NB4 (cell line): ENCODE measurements around the gene SMARCC2.

Experiments
- DNase-seq: peaks from one replicate; pipeline ENCODE4 v3.0.0; 2010; ENCODE audit warnings: low read depth
- H3K4me3 ChIP-seq: one replicate; pipeline ENCODE4 v1.5.1; 2011; ENCODE audit warnings: mild to moderate bottlenecking, low read depth, low read length, moderate library complexity
- MYC ChIP-seq: IDR thresholded peaks from 2 replicates; pipeline ENCODE4 v1.6.1; 2011; ENCODE audit warnings: low read depth, low read length
- POLR2A ChIP-seq: IDR thresholded peaks from 2 replicates; pipeline ENCODE4 v1.6.1; 2011; ENCODE audit warnings: mild to moderate bottlenecking; ENCODE audit not compliant: insufficient read length; ENCODE audit errors: extremely low read depth
- TF ChIP-seq, protein P1 (sequence below): IDR thresholded peaks from one replicate; pipeline ENCODE4 v1.5.1; 2012; ENCODE audit warnings: low read depth, low read length
- TF ChIP-seq, protein P2 (sequence below): IDR thresholded peaks from 2 replicates; pipeline ENCODE4 v1.6.1; 2011; ENCODE audit warnings: low read depth, low read length

The SMARCC2 gene

DNA sequence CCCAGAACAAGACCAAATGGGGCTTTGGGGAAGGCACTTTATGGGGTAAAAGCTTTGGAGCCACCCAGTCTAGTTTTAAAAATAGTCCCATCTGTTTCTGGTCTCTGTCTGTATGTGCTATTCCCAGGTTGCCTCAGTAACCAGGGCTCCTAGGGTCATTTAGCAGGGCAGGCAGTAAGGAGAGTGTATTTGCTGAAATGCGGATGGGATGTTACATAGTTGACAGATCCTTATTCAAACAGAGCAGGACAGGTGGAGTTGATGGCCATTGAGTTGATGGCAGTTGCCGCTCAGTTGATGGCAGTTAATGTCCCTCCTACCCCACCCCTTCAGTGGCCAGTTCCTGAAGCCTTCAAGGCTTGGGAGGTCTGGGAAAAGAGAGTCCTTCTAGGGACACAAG, 66.6 kb downstream of the SMARCC2 start:
- no peak for DNase-seq
- TF ChIP-seq, protein P1, sequence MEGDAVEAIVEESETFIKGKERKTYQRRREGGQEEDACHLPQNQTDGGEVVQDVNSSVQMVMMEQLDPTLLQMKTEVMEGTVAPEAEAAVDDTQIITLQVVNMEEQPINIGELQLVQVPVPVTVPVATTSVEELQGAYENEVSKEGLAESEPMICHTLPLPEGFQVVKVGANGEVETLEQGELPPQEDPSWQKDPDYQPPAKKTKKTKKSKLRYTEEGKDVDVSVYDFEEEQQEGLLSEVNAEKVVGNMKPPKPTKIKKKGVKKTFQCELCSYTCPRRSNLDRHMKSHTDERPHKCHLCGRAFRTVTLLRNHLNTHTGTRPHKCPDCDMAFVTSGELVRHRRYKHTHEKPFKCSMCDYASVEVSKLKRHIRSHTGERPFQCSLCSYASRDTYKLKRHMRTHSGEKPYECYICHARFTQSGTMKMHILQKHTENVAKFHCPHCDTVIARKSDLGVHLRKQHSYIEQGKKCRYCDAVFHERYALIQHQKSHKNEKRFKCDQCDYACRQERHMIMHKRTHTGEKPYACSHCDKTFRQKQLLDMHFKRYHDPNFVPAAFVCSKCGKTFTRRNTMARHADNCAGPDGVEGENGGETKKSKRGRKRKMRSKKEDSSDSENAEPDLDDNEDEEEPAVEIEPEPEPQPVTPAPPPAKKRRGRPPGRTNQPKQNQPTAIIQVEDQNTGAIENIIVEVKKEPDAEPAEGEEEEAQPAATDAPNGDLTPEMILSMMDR = no peak
- H3K4me3 ChIP-seq = no peak overlapping the region

DNA sequence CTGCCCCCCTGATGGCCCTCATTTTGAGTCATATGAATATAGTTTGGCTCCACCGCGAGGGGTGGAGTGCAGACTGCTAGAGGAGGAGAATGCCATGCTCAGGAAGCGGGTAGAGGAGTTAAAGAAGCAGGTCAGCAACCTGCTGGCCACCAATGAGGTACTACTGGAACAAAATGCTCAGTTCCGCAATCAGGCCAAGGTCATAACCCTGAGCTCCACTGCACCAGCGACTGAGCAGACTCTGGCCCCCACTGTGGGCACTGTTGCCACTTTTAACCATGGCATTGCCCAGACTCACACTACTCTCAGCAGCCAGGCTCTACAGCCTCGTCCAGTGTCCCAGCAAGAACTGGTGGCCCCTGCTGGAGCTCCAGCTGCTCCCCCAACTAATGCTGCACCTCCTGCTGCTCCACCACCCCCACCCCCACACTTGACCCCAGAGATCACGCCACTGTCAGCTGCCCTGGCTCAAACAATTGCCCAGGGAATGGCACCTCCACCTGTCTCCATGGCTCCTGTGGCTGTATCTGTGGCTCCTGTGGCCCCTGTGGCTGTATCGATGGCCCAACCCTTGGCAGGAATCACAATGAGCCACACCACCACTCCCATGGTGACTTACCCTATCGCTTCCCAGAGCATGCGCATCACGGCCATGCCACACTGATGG, 67.9 kb downstream of the SMARCC2 start:
- no peak for TF ChIP-seq MYC
- TF ChIP-seq, protein P2, sequence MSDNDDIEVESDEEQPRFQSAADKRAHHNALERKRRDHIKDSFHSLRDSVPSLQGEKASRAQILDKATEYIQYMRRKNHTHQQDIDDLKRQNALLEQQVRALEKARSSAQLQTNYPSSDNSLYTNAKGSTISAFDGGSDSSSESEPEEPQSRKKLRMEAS = no peak
- TF ChIP-seq POLR2A = no peak
- TF ChIP-seq, protein P1 = no peak
- H3K4me3 ChIP-seq = no peak overlapping the region
- no peak for DNase-seq

DNA sequence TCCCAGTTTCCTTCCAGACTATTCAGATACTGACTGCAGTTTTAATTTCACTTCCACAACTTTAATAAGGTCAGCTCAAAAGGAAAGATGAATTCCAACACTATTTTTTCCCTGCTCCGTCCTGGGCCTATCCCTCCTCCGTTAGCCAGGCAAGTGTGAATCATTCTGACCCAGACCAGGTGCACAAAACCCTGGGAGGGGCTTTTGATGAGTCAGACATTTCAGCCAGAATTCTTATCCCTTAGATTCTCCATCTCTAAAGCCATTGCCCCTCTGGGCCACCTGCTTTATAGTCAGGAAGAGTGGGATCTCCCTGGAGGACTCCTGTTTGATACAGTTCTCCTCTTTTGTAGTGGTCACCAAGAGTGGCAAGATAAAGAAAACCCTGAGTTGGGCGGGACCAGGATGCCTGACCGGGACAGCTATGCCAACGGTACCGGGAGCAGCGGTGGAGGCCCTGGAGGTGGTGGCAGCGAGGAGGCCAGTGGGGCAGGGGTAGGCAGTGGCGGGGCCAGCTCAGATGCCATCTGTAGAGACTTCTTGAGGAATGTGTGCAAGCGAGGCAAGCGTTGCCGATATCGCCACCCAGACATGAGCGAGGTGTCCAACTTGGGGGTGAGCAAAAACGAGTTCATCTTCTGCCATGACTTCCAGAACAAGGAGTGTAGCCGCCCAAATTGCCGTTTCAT, 69.0 kb downstream of the SMARCC2 start:
- DNase-seq = no peak
- peak overlapping the region; percentile 71 for H3K4me3 ChIP-seq
- TF ChIP-seq MYC (no peak), POLR2A (no peak)
- TF ChIP-seq, protein P1 = no peak
- TF ChIP-seq, protein P2 = no peak

DNA sequence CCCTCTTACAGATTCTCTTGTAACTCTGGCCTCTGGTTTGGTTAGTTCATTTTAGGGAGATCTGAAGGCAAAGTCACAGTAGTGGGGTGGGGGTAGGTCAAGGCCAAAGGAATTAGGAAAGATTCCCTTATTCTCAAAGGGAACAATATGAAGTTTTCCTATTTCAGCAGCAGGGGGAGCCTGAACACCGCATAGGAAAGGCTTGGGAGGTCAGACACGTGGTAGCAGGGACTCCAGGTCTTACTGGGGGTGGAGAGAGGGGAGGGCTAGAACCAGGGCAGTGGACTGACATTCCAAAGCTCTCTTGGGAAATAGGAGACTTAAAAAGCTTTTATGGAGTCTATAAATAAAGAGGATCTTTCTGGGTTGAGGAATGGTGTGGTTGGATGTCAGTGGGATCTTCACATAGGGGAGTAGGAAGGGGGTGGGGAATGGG, 69.9 kb downstream of the SMARCC2 start:
- DNase-seq = peak; percentile 91
- H3K4me3 ChIP-seq = peak overlapping the region; percentile 71
- TF ChIP-seq MYC = peak; percentile 99
- TF ChIP-seq, protein P1 = peak; percentile 72
- no peak for TF ChIP-seq POLR2A
- TF ChIP-seq, protein P2 = peak; percentile 98

DNA sequence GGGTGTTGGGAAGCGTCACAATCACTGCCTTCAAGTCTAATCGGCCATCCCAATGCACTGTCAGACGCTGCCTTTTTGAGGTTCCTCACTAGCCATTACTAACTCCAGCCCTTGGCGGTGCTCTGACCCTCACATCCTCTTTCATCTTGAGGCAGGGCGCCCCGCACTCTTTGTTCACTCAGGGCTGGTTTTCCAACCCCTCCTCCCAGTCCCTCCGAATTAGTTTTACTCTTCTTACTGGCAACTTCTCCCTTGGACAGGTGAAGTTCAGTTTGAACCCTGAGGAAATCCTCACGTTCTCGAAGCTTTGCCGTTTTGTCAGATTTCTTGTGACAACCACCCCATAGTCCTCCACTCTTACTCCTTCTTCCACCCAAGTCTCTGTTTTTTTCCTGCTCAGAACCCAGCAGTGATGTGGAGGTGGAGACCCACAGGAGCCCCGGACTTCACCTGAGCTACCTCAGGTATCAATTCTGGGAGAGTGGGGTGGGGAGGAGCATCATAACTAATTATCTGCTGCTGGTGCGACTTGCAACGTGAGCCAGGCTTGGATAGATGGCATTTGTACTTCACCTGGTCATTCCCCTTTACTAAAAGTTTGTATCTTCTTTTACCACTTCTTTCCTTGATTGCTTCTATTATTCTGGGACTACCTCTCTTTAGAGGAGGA, 70.5 kb downstream of the SMARCC2 start:
- no peak for DNase-seq
- TF ChIP-seq MYC (no peak), POLR2A (no peak)
- TF ChIP-seq, protein P2 = no peak
- TF ChIP-seq, protein P1 = no peak
- H3K4me3 ChIP-seq = peak overlapping the region; percentile 71
